Dermis lymphatic vessel endothelial cell (primary cell): ENCODE results near the gene CENPP. TPM values are rescaled to one million over a fixed set of nuclear protein-coding genes. Genes with fewer than 3 reads are reported as not detected.

ENCODE experiments used
- total RNA-seq: library from RNA; depleted of rRNA; stranded (reverse); fragments of >200 nt; gene quantifications from 2 replicates; pipeline ENCODE4 v1.2.1, GENCODE V29; 2014

Gene CENPP
- total RNA-seq = 1.5 and 2.5 TPM in 2 replicates

GRCh38 chr9:92325269-92325990 is at the start of gene CENPP, which contains the start of gene NOL8:
Gene CENPP (plus strand): TSS chr9:92325953.
Gene NOL8 (minus strand): TSS chr9:92325350. CDS start chr9:92324161, 1,189 bp downstream.

GRCh38 chr9:92293452-92294296 is 32.1 kb upstream of the CENPP start, which contains the start of gene IARS1:
Gene IARS1 (minus strand): TSS chr9:92293697. CDS start chr9:92289419, 4,278 bp downstream.

GRCh38 chr9:92404042-92404836 is 78.5 kb downstream of the CENPP start, which contains the start of gene OGN:
Gene OGN (minus strand): TSS chr9:92404578. CDS start chr9:92403407, 1,171 bp downstream.

GRCh38 chr9:92424340-92424739 is 98.6 kb downstream of the CENPP start, which contains the start of gene OMD:
Gene OMD (minus strand): TSS chr9:92424471. CDS start chr9:92417558, 6,913 bp downstream.

GRCh38 chr9:92482329-92482728 is 156.6 kb downstream of the CENPP start, which contains the start of gene ASPN:
Gene ASPN (minus strand): TSS chr9:92482506.

GRCh38 chr9:92535940-92536850 is 210.4 kb downstream of the CENPP start, which contains the start of gene ECM2:
Gene ECM2 (minus strand): TSS chr9:92535990. CDS start chr9:92522866, 13,124 bp downstream.

Other genes starting within 250 kb of the CENPP start
- gene SPTLC1, start 210.5 kb upstream of the CENPP start, total RNA-seq = 109 and 112 TPM in 2 replicates
- gene IARS1, start 32.3 kb upstream of the CENPP start, total RNA-seq = 67.5 and 94.6 TPM in 2 replicates
- gene NOL8, start 603 bp upstream of the CENPP start, total RNA-seq = 10.1 and 16.7 TPM in 2 replicates
- gene OGN, start 78.6 kb downstream of the CENPP start, total RNA-seq = not detected in 2 replicates
- not detected in 2 replicates for gene OMD, start 98.5 kb downstream of the CENPP start, total RNA-seq
- gene ASPN, start 156.6 kb downstream of the CENPP start, total RNA-seq = not detected in 2 replicates
- gene ECM2, start 210.0 kb downstream of the CENPP start, total RNA-seq = under 0.01 TPM in 1 of 2 replicates, not detected in the other